CD4-positive, alpha-beta T cell treated with Interleukin-17A for 1 hour (primary cell): Measurements from ENCODE around the gene RCOR2.

Source experiments
- DNase-seq: peaks from one replicate; pipeline ENCODE4 v3.0.0-alpha.2; 2020

RCOR2 gene

DNA sequence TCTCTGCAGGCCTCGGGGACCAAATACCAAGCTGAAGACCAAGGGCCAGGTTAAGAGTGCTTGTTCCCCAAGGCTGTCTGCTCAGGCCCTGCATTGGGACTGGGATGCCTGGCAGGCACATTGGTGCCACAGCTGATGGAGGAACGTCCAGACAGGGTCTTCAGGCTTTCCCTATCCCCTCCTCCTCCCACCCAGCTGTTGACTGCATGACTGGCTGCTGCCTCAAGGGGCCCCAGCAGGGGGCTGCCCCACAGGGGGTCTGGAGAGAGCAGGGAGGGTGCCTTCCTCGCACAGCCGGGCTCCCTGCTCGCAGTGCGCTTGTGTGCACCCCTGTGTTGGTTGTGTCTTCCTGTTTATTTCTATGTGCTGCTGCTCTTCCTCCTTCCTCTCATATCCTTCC lies 9.9 kb downstream of the RCOR2 start:
- DNase-seq: no peak

- peak; percentile 61 for DNase-seq
Observed at GRCh38 chr11:63906585-63906984, 10.4 kb downstream of the RCOR2 start.

GRCh38 chr11:63906087-63906486 lies 10.9 kb downstream of the RCOR2 start:
- DNase-seq: no peak

GRCh38 chr11:63905179-63905578 lies 11.8 kb downstream of the RCOR2 start:
- no peak for DNase-seq

DNA sequence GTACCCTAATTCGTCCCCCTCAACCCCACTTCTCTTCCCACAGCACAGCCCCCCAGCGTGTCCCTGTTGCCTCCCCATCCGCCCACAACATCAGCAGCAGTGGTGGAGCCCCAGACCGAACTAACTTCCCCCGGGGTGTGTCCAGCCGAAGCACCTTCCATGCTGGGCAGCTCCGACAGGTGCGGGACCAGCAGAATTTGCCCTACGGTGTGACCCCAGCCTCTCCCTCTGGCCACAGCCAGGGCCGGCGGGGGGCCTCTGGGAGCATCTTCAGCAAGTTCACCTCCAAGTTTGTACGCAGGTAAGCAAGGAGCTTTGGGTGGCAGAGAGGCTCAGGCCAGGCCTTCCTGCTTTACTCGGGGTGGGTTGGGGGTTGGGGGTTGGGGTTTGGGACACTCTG lies 12.2 kb downstream of the RCOR2 start:
- DNase-seq: no peak

DNA sequence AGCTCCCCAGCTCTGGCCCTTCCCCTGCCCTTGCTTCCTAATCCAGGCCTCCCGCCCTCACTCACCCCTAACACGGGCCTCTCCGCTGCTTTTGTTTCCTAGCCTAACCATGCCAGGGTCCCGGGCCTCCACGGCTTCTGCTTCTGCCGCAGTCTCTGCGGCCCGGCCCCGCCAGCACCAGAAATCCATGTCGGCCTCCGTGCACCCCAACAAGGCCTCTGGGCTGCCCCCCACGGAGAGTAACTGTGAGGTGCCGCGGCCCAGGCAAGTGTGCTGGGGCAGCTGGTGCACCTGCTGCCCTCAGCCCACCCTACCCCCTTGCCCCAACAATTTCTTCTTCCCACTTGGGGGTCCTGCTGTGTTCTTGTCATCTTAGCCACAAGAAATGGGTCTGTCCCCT lies 13.1 kb downstream of the RCOR2 start:
- no peak for DNase-seq

GRCh38 chr11:63901660-63902059 lies 15.3 kb downstream of the RCOR2 start:
- DNase-seq: peak; percentile 22

DNA sequence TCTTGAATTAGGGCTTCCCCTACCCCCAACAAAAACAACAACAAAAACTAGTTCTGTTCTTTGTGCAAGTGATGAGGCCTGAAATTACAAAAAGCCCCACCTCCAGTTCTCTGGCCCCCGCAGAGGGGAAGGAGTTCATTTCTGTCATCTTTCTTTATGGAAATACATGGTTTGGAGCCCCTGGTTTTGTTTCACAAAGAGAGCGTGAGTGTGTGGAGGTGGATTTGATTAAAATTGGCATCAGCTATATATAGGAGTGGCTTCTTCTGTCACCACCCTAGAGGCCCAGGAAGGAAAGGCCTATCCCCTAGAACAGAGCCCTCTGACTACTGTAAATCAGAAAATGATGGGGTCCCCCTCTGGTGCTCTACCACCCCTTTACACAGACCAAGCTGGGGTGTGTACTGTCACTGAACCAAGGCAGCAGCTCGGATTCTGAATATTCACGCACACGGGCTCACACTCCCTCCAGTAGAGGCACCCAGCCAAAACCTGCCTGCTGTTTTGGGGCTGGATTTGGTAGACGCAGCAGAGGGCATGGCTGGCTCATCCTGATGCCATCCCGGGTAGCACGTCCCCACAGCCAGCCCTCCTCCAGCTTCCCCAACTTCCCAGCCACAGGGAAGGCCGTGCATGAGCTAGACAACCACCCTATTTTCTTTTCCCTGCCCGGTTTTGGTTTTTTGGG lies 19.4 kb downstream of the RCOR2 start:
- no peak for DNase-seq

GRCh38 chr11:63896071-63896470 lies 20.9 kb downstream of the RCOR2 start:
- DNase-seq: no peak

- DNase-seq: no peak
Observed at GRCh38 chr11:63893355-63893754, 23.6 kb downstream of the RCOR2 start.

DNA sequence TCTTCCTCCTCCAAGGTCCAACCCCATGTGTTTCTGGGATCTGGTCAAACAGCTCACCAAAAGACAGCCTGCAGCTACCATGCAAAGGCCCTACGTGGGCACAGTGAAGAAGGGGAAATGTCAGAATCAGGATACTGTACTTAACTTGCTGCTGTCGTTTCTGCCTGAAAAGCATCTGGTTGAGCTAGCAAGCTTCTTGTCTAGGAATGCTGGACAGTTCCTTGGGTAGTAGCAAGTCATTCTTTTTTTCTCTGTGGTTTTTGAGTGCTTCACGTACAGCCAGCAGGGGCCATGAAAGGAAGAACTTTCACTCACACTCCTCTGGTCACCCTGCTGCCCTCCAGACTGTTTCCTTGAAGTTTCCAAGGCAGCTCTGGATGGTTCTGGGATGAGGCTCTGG lies 24.7 kb downstream of the RCOR2 start:
- no peak for DNase-seq

GRCh38 chr11:63890368-63890767 lies 26.6 kb downstream of the RCOR2 start:
- DNase-seq: no peak

DNA sequence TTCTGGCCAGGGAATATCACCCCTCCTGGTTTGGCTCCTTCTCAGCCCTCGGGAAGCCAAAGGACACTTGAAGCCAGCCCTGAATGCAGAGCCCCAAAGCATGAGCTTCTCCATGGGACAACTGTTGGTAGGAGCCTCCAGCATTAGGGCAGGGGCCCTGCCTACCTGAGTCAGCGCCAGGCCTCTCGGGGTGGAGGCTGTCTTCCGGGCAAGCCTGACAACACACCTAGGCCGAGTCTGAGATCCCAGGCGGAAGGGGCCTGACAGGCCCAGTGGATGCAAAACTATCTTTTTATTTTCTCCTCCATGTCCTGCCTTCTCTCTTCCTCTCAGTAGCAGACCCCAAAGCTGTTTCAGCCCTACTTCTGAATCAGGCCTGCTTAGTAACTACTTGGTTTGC lies 27.6 kb downstream of the RCOR2 start:
- DNase-seq: no peak

GRCh38 chr11:63888170-63889086 lies 28.5 kb downstream of the RCOR2 start:
- peak; percentile 75 for DNase-seq

GRCh38 chr11:63887386-63887999 lies 29.5 kb downstream of the RCOR2 start:
- no peak for DNase-seq

DNA sequence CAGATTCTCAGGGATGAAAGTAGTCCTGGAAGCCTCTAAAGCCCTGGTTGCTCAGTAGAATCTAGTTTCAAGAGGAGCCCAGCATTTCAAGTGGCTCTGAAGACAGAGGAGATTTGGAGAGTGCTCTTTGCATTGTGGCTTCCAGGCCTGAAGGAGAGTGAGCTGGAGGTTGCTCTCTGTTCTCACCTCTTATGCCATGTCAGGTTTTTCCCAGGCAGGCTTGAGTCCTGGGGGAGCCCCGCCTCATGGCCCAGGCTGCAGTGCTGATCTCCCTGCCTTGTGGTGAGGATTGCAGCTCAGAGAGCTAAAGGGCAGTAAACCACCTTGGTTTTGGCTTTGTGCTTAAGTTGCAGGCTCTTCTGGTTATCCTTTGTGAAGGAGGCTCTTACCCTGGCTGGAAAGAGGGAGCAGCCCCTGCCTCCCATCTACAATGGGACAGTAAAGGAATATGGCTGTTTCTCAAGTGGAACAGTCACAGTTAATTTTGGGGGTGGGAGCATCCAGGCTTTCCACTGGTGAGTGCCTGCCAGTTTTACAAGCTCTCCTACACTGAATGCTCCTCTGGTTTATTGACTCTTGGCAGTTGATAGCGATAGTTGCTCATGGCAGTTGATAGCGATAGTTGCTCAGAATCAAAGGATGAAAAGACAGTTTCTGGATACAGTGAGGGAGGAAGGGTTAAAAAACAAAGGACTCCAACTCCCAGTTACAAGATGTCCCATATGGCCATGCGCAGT lies 32.6 kb downstream of the RCOR2 start:
- no peak for DNase-seq

- DNase-seq: no peak
Observed at GRCh38 chr11:63883791-63884190, 33.2 kb downstream of the RCOR2 start.

- peak; percentile 47 for DNase-seq
Observed at GRCh38 chr11:63882555-63883242, 34.3 kb downstream of the RCOR2 start.

DNA sequence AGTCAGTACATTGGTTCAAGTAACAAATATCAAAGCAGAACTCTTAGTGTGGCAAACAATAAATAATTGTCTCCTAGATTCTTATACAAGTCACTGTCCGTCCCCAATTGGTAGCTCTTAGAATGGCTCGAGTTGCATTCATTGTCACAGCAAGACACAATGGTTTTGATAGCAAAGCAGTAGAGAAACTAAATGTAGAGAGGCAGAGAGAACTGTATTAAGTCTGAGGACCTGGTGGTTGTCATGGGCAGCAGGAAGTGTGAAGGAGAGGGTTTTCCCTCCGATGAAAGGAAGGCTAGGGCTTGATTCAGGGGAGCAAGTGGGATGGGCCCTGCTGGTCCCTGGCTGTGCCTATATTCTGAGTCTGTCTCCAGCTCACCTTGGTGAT lies 36.6 kb downstream of the RCOR2 start:
- DNase-seq: no peak

DNA sequence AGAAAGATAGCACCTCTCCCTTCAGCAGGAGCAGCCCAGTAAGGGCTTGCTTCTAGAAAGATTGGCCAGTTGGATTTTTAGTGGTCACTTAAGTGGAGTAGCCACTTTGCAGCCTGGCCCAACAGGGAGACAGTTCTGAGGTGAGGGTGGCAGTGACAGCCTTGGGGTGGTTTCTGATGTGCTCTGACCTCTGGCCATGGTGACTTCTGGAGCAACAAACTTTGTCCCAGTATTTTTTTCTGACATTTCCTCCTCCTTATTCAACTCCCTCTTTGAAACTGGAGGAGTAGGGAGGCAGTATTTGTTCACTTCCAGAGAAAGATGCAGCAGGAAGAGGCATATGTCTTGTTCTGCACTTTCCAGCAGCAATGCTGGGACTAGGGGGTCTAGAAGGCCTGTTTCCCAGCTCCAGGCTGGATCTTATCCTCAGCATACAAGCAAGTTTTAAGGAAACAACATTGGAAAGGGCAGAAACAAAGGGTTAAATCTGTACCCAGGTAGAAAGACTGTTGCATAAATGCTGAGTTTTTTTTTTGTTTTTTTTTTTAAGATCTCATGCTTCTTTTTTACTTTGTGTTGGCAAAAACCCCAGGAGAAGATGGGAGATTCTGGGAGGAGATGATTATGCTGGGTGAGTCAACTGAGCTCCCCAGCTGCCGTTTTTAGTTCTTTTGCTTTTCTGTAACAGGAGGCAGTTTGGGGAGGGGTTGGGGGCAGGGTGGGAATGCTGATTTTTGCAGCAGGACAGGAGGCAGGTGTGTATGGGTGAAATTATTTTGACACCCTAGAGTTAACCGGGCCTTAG lies 37.2 kb downstream of the RCOR2 start:
- no peak for DNase-seq

- no peak for DNase-seq
Observed at GRCh38 chr11:63877658-63878241, 39.2 kb downstream of the RCOR2 start.
